ENCODE results near the gene CPSF3.

DNA sequence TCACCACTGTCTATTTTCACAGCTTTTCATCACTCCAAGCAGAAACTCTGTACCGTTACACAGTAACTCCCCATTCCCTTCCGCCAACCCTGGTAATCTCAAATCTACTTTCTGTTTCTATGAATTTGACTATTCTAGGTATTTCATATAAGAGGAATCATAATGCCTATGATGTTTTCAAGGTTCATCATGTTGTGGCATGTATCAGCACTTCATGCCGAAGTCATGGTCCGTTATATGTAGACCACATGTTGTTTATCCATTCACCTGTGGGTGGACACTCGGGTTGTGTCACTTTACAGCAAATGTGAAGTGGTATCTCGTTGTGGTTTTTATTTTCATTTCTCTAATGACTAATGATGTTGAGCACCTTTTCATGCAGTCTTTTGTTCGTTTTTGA is 21.6 kb downstream of the CPSF3 start:
- TF ChIP-seq, protein P1, sequence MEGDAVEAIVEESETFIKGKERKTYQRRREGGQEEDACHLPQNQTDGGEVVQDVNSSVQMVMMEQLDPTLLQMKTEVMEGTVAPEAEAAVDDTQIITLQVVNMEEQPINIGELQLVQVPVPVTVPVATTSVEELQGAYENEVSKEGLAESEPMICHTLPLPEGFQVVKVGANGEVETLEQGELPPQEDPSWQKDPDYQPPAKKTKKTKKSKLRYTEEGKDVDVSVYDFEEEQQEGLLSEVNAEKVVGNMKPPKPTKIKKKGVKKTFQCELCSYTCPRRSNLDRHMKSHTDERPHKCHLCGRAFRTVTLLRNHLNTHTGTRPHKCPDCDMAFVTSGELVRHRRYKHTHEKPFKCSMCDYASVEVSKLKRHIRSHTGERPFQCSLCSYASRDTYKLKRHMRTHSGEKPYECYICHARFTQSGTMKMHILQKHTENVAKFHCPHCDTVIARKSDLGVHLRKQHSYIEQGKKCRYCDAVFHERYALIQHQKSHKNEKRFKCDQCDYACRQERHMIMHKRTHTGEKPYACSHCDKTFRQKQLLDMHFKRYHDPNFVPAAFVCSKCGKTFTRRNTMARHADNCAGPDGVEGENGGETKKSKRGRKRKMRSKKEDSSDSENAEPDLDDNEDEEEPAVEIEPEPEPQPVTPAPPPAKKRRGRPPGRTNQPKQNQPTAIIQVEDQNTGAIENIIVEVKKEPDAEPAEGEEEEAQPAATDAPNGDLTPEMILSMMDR (IDR thresholded peaks at IDR 0.05): no peak
- TF ChIP-seq EZH2 (IDR thresholded peaks at IDR 0.05) (no peak), EZH2phosphoT487 (IDR thresholded peaks at IDR 0.05) (no peak)
